Erythroblast (primary cell): ENCODE data around the gene RNF150.

Experiments
- DNase-seq, 2 experiments: peaks; one replicate each; lab custom pipeline; 2025; lab: John Stamatoyannopoulos, UW
- GATA1 ChIP-seq: IDR thresholded peaks from 2 replicates; pipeline ENCODE4 v1.6.1; 2011; ENCODE audit warnings: low read depth, mild to moderate bottlenecking, control low read depth, low read length, moderate library complexity
- POLR2A ChIP-seq: IDR thresholded peaks from 2 replicates; pipeline ENCODE4 v1.6.1; 2011; ENCODE audit warnings: mild to moderate bottlenecking, low read length

Gene RNF150

DNA sequence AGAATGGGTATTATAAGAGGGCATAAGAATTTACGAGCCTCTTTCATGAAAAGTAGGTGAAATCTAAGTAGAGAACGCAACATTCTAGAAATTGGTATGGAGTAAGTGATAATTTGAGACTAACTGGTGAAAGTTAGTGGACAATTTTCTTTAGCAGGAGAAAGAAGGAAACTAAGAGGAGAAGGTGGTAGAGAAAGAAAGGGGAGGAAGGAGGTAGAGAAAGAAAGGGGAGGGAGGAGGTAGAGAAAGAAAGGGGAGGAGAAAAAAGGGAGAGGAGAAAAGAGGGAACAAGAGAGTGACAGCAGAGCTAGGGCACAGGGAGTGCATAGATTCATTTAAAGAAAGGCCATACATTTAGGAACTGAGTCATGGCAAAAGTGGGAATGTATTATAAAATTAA, 94.1 kb downstream of the RNF150 start:
- no peak for DNase-seq
- TF ChIP-seq POLR2A (no peak), GATA1 (no peak)

DNA sequence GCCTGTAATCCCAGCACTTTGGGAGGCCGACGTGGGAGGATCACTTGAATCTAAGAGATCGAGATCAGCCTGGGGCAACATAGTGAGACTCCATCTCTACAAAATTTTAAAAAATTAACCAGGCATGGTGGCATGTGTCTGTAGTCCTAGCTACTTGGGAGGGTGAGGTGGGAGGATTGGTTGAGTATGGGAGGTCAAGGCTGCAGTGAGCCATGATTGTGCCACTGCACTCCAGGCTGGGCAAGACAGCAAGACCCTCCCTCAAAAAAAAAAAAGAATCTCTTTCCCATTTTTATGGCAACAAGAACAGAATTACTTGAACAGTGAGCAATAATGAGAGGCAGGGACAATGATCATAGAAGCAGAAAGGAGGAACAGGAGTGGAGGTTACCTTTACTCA, 94.8 kb downstream of the RNF150 start:
- no peak for TF ChIP-seq POLR2A
- no peak for TF ChIP-seq GATA1
- DNase-seq = no peak

DNA sequence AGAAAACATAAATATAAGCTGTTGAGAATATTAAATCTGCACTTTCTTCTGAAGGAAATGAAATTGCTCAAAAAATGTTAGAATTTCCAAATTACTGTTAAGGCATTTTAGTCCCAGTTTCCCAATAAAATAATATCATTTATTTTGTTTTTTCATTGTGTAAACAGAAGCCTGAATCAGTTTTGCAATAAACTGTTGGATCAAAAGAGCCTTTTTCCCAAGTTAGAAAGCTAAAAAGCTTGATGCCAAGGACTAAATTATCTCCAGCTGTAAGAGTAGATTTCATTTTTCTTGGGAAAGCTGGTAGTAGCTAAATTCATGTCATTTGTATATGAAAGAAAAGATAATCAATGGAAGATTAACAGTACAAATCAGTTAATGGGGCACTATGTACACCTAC, 95.8 kb downstream of the RNF150 start:
- TF ChIP-seq POLR2A = no peak
- no peak for TF ChIP-seq GATA1
- DNase-seq = no peak

DNA sequence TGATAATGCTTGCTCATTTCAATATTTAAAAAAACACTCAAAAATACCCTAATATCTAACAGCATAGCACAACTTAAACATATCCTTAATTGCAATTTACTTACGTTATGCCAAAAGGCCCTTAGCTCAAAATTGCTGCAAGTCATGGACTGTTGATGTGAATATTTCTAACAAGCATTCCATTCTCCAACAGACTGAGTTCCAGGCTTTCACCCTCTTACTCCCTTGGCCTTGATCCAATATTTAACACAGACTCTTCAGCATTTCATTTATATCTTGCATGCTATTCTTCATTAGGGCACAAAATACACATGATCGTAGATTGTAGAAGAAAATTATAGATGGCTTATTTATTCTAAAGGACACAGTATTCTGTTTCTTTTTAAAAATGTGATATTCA, 96.5 kb downstream of the RNF150 start:
- no peak for DNase-seq
- TF ChIP-seq POLR2A (no peak), GATA1 (no peak)

DNA sequence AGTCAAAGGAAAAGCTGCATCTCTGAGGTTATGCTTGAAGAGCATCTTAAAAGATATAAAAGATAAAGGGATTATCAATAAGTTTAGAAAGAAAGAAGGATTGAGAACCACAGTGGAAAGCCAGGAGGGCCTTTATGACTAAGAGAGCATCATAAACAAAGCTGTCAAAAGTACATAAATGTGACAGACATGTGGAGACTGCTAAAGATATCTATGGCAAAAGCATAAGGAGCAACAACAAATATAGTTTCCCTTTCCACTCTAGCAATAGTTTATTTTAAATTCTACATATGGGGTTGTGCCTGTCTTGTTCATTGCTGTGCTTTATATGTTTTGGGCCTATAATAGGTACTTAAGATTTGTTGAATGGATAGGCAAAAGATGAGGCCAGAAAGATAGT, 97.3 kb downstream of the RNF150 start:
- no peak for DNase-seq
- no peak for TF ChIP-seq GATA1
- TF ChIP-seq POLR2A = no peak

DNA sequence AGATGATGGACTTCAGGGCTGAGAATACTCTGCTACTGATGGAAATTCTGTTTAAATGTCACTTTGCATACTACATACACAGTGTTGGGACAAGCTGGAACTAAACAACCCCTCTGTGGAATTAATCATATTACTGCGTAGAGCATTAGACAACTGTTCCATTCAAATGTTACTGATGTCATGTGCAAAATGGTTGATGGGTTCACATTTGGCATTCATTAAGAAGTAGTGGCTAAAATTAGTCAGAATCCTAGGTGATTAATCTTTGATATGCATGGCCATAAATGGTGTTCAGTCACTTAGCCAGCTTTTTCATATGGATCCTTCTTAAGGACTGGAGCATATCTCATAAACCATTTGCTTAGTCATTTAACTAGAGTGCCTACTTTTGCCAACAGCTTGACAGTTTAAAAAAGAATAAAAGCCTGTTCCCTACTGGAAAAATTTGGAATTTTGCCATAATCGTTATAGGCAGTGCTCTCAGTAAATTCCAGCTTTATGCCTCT, 105.2 kb downstream of the RNF150 start:
- TF ChIP-seq POLR2A = no peak
- TF ChIP-seq GATA1 = no peak
- DNase-seq = no peak

DNA sequence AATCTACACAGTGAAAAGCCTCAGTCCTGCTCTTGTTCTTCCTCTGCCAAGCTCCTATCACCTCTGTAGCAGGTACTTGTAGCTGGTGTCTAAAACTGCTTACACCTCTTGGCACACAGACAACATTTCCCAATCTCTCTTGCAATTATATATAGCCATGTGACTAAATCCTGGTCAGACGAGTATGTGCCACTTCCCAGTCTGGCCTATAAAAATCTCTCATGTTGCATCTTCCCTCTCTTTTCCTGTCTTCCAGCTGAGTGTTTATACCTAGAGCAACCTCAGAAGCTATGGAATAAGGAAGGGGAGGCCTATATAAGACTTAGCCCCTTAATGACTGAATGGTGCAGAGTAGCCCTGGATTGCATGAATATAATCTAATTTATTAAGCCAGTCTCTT, 105.8 kb downstream of the RNF150 start:
- no peak for DNase-seq

DNA sequence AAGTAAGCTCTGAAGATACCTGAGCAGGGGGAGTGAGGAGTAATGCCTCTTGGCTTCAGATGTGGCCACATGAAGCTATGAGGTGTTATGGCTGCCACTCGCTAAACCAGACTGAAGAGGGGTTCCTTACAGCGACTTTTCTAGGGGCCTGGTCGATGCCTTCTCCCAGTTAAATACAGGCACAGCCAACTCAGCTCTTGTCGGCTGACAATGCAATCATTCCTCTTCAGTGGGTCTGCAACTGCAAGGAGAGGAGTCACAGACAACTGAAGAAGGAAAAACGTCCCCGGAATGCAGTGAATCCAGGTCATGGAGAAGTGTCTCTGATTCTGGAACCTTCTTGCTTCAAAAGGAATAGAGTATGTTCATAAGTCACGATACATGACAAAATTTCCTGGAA, 106.4 kb downstream of the RNF150 start:
- TF ChIP-seq GATA1 (no peak), POLR2A (no peak)
- DNase-seq = no peak

More for the DNA sequence above, 105.8 kb downstream of the RNF150 start:
- TF ChIP-seq GATA1 (no peak), POLR2A (no peak)

DNA sequence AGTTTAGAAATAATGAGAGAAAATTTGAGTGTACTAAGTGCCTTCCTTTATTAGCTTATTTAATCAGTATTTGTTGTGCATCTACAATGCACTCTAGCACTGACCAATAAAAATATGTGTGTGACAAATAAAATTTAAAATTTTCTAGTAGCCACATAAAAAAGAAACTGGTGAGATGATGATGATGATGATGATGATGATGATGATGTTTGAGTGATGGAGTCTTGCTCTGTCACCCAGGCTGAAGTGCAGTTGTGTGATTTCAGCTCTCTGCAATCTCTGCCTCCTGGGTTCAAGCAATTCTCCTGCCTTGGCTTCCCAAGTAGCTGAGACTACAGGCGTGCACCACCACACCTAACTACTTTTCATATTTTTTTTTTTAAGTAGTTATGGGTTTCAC, 110.2 kb downstream of the RNF150 start:
- TF ChIP-seq POLR2A (no peak), GATA1 (no peak)
- no peak for DNase-seq

DNA sequence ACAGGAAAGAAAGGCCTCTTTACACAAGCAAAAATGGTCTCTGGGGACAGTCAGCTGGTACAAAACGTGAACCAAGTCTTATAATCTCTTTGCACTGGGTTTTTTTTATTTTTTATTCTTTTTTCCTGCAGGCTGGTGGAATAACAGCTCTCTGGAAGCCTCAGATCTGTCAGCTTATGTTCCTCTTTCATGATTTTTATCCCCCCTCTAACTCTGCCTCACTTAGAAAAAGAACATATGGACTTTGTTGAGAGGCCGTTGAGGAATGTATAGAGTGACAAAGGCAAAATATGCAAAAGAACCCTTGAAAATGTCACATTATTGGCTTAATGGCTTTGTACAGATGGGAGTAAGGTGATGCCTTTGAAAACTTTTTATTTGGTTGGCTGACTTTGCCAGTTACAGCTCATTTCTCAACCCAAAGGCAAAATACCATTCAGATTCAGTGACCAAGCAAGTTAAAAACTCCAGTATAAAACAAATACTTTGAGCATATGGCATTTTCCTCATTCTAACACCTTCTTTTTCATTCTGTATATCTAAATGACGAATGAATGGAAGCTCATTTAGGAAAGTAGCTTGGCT, 111.1 kb downstream of the RNF150 start:
- TF ChIP-seq GATA1 = no peak
- TF ChIP-seq POLR2A = no peak
- DNase-seq = no peak

DNA sequence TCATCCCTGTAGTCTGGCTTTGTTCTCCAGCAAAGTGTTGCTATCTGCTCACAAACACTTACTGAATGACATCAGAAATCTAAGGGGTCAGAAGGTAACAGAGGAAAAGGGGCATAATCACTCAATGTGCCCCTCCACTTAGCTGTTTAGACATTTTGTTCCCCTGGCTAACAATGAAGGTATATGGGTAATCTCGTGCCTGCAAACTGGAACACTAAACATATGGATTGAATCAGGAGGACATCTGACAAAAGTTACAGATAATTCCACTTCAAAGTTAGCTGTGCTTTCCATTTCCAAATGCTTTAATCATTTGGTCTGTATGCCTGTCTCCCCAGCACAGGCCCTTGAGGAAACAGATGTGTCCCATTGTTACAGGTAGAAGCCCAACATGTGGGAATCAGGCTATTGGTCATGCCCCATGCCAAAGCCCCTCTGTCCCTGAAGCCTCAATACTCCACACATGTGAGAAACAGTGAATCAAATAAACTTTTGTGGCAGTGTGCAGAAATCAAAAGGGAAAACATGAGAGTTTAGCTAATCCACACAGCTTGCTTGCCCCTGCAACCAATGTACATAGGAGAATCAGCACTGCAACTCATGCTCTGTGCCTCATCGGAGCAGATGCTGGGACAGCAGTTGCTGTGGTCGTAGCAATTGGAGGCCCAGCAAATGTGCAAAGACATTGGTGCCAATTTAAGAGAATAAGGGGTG, 111.7 kb downstream of the RNF150 start:
- no peak for DNase-seq
- no peak for TF ChIP-seq GATA1

DNA sequence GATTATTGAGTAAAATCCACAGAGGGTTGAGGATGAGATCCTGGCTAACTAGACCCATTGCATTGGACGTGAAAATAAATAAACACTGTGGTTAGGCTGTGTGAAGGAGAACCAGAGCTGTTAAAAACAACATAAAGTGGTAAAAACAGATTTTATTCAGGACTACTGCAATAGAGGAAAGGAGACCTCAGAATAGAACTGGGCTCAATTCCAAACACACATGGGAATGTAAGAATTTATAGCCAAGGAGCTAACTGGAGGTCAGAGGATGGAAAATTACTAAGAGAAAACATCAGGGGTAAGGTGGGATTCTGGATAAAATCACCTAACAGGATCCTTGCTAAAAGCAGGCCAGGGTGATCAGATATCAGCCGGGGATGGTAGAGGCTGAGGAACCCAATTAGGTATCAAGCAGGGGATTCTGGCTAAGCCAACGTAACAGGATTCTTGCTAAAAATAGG, 112.4 kb downstream of the RNF150 start:
- TF ChIP-seq POLR2A (no peak), GATA1 (no peak)
- no peak for DNase-seq

DNA sequence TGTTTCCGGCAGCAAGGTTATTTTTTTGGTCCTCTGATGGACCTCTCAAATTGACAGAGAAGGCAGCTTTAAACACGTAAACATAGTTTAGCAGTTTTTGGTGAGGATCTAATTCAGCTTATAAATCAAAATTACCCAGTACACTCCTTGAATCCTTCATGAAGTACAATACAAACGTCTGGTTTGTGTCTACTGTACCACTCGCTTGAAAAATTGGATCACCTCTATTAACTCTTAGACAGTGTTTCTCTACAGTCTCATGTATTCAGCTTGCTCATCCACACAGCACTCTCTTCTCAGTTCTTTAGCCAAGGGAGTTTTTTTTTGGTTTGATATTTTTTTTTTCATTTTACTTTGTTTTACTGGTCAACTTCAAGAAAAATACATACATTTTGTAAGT, 113.5 kb downstream of the RNF150 start:
- TF ChIP-seq POLR2A = no peak
- no peak for TF ChIP-seq GATA1
- DNase-seq = no peak

DNA sequence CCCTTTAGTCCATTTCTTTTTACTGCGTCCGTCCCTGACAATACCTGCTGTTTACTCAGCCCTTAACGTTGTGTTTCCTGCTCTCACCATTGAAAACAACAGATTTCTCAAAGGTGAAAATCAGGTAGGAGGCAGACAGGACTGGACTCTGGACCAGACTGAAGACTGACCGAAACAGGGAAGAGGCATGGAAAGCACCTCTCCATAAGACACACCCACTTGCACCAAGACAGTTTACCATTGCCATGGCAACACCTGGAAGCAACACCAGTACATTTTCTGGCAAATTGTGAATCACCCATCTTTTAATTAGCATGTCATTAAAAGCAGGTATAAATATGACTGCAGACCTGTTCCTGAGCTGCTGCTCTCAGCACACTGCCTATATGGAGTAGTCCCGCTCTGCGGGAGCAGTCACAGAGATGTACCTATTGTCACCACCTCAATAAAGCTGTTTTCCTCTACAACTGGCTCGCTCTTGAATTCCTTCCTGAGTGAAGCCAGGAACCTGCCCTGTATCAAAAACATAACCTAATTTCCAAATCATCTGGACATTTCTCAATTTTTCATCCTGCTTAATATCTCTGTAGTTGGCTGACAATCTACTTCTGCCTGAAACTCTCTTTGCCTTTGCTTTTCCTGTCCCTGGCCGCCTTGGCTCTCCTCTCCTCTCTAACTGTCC, 117.0 kb downstream of the RNF150 start:
- TF ChIP-seq GATA1 (no peak), POLR2A (no peak)
- DNase-seq = no peak
